IPS-NIHi7 (cell line): ENCODE results near the gene GCM1.

ENCODE experiments used
- DNase-seq: peaks from one replicate; pipeline ENCODE4 v3.0.0; 2012; ENCODE audit warnings: mixed read lengths; ENCODE audit errors: extremely low spot score

GCM1 gene

GRCh38 chr6:53152576-53152975 is 3.9 kb upstream of the GCM1 start:
- DNase-seq, result no peak

DNA sequence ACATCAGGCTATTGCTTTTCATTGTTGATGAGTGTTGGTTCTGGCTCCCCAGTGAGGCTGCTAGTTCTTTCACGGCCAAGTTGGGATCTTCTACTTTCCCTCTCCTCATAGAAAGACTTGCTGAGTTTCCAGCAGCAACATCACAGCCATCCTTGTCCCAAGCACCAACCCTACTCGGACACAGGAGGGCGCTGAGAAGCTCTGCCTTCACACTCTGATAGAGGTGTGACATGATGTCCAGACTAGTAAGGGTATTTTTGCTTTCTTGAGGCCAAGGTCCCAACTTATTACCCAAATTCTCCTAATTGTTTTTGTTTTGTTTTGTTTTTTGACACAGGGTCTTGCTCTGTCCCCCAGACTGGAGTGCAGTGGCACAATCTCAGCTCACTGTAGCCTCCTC is 3.0 kb upstream of the GCM1 start:
- peak; percentile 58 for DNase-seq

- no peak for DNase-seq
These were observed 3.8 kb downstream of the GCM1 start for GRCh38 chr6:53144802-53145201.

GRCh38 chr6:53143710-53144109 is 4.9 kb downstream of the GCM1 start:
- no peak for DNase-seq

GRCh38 chr6:53142810-53143209 is 5.8 kb downstream of the GCM1 start:
- no peak for DNase-seq

DNA sequence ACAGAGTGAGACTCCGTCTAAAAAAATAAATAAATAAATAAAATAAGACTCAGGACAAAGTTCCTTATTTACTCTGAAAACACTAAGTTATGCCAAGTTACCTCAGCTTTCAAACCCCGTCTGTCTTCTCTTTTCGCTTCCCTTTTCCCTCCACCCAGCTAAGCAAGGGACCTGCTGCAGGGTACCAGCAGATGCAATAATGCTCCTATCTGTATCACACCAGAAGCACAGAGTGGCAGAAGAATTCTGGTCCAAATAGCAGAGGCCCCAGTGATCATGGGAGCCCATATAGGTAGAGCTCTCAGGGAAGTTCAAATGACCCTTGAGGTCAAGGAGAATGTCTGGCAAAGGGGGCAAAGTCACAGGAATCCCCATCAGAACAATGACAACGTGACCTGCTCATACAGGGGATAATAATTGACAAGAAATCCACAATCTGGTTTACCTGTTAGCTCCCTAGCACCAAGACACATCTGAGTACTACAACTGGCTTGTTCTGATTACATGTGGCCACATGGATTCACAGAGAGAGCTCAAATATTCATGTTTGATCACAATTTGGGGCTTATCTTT is 8.7 kb downstream of the GCM1 start:
- DNase-seq, result no peak

DNA sequence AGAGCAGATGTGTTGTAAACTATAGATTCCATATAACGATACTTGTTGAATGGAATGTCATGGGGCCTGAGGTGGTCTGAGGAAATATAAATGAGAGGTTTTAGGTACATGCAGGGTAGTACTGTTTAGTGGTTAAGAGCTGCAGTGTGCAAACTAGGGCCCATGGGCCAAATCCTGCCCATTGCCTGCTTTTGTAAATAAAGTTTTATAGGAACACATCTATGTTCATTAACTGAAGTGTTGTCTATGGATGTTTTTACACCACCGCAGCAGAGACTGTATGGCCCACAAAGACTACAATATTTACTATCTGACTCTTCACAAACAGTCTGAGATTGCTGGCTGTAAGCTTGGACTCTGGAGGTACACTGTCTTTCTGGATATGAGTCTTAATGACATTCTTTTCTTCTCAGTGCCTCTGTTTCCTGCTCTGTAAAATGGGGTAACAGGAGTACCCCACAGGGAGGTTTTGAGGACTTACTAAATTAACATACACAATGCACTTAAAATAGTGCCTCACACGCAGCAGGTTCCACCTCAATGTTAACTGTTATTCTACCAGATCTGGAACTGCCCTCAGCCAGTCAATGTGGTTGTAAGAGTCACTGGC is 12.5 kb downstream of the GCM1 start:
- no peak for DNase-seq

DNA sequence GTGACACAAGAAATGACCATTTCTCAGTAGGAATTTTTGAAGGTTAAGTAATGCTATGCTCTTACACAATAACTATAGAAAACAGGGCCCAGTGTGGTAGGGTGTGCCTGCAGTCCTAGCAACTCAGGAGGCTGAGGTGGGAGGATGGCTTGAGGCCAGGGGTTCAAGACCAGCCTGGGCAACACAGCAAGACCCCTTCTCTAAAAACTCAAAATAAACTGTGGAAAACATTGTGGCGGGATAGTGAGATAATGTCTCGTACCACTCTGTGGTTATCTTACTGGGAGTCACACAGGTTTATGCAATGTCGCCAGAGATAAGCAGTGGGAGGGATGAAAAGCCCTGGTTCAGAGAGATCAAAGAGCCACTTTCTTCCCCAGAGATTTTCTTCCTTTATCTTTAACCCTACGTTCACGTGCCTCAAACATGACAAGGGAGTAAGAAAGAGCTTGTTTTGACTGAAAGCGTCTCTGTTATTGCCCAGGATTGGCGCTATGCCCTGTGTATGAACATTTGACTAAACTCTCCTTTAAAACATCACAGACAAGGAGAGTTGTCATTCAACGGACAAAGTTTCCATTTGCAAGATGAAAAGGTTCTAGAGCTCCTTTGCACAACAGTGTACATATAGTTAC is 13.9 kb downstream of the GCM1 start:
- DNase-seq, result no peak

GRCh38 chr6:53133961-53134360 is 14.7 kb downstream of the GCM1 start:
- DNase-seq, result no peak

GRCh38 chr6:53130569-53131290 is 17.9 kb downstream of the GCM1 start:
- DNase-seq, result no peak

GRCh38 chr6:53128842-53129241 is 19.8 kb downstream of the GCM1 start:
- no peak for DNase-seq

DNA sequence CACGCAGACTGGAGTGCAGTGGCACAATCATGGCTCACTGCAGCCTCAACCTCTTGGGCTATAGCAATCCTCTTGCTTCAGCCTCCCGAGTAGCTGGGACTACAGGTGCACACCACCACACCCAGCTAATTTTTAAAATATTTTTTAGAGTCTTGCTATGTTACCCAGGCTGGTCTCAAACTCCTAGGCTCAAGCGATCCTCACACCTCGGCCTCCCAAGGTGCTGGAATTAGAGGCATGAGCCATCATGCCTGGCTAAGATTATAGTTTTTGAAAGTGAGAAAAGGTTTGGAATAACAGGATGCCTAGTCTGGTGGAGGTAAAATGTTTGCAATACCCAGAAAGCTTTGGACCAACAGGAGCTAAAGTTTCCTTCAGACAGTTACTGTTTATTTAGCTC is 23.4 kb downstream of the GCM1 start:
- no peak for DNase-seq

DNA sequence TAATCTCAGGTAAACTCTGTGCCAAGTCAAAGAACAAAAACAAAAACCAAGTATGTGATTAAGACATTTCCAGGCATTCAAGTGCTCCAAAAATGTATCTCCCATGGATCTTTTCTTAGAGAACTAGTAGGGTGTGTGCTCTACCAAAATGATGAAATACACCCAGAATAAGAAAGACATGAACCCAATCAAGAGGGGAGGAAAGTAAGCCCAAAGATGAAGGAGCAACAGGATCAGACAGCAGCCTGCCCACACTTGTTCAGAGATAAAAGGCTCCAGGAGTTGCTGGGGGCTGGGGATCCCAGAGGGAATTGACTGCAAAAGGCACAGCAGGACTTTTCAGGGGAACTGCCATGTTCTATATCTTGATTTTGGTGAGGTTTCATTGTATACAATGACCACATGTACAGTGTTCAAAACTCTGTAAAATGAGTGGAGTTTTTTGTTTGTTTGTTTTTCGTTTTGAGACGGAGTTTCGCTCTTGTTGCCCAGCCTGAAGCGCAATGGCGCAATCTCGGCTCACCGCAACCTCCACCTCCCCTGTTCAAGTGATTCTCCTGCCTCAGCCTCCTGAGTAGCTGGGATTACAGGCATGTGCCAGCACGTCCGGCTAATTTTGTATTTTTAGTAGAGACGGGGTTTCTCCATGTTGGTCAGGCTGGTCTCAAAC is 24.4 kb downstream of the GCM1 start:
- DNase-seq, result no peak

- DNase-seq, result peak; percentile 47
These were observed 28.8 kb downstream of the GCM1 start for GRCh38 chr6:53119772-53120409.

GRCh38 chr6:53119349-53119748 is 29.3 kb downstream of the GCM1 start:
- no peak for DNase-seq

GRCh38 chr6:53115741-53116140 is 32.9 kb downstream of the GCM1 start:
- DNase-seq, result no peak

GRCh38 chr6:53115113-53115512 is 33.5 kb downstream of the GCM1 start:
- no peak for DNase-seq

DNA sequence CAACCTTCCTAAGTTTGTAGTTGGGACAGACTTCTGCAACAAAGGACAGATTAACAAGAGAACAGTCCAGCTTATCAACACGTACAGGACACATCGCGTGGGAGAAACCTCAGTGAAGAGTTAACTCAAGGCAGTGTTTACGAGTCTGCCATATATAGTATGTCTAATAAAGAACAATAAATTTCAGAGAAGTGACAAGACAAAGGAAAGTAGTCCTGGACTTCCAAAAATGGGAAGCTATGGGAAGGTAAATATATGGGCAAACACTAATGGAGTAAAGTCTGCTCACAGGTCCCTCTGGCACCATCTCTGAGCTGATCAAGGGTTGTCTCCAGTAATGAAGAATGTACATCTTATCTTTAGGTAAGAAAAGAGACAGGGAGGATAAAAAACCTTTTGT is 34.9 kb downstream of the GCM1 start:
- DNase-seq, result no peak

GRCh38 chr6:53112871-53113270 is 35.8 kb downstream of the GCM1 start:
- no peak for DNase-seq

GRCh38 chr6:53112404-53112803 is 36.2 kb downstream of the GCM1 start:
- no peak for DNase-seq

DNA sequence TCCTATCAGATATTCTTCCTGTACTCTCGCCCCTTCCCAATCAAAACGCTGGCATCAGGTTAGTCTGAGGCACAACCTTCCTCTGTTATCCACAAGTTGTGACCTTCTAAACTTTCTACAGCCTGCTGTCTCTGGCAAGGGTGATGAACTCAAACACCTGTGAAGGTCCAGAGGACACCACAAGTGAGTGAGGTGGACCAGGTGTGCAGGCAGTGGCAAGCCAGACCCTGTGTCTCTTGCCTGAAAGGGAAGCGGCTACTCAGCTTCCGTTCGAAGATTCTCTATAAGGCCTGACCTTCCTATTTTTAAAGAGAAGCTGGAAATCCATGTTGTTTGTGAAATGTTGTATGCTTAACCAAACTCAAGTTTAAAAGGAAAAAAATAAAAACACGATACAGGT is 36.8 kb downstream of the GCM1 start:
- DNase-seq, result no peak

DNA sequence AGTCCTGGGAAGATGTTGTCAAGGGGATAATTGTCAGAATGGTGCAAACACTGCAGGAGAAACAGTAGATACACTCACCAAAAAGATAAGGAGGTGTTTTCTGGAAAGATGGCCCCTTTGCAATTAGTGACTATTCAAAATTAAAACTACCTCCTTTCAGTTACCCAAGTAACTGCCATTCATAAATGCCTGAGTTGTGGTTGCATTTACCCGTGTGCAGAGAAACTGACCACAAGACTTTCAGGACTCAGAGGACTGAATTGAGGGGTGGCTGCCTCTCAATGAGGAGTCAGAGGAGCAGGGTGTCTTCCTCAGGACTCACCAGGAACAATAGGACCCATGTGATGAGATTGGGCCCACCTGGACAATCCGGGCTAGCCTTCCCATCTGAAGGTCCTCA is 39.0 kb downstream of the GCM1 start:
- DNase-seq, result no peak
